VCaP (cell line): ENCODE data around the gene ESPL1.
A peak's percentile ranks its signal among the peaks of the same experiment; 100 is the strongest.

Source experiments
- H3K27ac ChIP-seq: fragments of 450-650 bp; 2 replicates; pipeline ENCODE4 v1.5.1; 2017
- CTCF ChIP-seq: fragments of 450-650 bp; conservative IDR thresholded peaks from 2 replicates; pipeline ENCODE4 v1.5.1; 2017; ENCODE audit warnings: mild to moderate bottlenecking, moderate library complexity

The ESPL1 gene

DNA sequence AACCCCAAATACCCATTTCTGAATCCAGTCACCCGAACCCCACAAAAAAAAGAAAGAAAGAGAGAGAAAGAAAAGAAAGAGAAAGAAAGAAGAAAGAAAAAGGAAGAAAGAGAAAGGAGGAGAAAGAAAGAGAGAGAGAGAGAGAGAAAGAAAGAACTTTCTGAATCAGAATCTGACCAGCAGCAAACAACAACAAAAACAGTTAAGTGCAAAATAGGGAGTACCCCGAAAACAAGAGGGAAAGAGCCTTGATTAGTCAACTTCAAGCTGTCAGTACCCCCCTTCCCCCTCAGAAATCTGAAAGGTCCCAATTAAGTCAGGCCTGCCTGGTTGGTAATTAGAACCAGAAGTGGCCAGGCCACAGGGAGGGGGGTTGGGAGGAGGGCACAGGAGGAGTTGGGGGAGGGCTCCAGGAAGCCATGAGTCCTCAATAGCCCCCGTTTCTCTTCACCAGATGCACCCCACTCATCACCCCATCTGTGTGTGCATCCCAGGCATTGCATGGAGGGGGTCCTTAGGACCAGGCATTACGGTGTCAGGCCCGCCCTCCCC lies 45.9 kb upstream of the ESPL1 start:
- H3K27ac ChIP-seq: peak overlapping the region; percentile 94
- TF ChIP-seq CTCF: no peak

DNA sequence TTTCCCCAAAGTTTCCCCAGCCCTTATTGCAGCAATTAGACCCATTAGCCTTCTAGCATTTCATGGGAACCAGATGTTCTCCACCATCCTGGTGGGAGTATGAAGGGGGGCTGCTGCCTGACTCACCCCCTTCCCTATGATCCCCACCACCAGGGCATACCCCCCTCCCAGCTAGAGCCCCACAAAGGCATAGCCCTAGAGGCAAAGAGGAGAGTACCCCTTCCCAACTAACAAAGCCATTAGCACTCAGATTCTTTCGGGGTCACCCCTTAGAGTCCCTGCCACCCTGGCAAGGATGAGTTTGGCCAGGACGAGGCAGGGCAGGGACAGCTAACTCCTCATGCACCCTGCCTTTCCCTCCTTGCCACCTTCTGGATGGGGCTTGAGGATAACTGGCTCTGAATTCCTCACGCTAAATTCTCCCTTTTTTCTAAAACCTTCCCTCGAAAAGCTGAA lies 45.3 kb upstream of the ESPL1 start:
- H3K27ac ChIP-seq: peak overlapping the region; percentile 94
- TF ChIP-seq CTCF: no peak

DNA sequence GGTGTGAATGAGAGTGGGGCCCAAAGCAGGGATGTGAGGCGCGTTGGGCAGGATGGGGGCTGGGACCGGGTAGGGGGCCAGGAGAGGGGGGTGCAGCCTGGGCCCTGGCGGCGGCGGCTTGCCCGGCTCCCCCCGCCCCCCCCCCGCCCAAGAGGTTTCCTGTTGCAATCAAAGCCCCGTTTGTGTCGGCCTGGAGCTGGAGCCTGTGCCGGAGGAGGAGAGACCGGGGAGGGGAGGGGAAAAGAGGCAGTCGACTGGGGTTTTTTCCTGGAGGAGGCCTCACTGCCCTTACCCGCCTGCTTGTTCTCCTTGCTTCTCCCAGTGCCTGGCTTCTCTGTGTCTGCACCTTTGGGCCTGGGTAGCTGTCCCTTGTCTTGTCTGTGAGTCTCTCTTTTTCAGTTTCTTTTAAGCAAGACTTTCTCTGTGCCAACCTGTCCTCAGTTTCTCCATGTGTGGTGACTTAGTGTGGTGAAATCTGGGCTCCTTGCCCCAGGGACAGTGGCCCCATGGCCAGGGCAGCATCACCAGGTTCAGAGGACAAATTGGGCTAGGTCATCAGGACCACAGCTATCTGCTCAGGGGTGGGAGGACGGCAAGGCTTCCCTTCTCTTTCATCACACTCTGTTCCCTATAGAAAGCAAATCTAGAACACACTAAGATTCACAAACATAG lies 44.6 kb upstream of the ESPL1 start:
- H3K27ac ChIP-seq: no peak overlapping the region
- no peak for TF ChIP-seq CTCF

DNA sequence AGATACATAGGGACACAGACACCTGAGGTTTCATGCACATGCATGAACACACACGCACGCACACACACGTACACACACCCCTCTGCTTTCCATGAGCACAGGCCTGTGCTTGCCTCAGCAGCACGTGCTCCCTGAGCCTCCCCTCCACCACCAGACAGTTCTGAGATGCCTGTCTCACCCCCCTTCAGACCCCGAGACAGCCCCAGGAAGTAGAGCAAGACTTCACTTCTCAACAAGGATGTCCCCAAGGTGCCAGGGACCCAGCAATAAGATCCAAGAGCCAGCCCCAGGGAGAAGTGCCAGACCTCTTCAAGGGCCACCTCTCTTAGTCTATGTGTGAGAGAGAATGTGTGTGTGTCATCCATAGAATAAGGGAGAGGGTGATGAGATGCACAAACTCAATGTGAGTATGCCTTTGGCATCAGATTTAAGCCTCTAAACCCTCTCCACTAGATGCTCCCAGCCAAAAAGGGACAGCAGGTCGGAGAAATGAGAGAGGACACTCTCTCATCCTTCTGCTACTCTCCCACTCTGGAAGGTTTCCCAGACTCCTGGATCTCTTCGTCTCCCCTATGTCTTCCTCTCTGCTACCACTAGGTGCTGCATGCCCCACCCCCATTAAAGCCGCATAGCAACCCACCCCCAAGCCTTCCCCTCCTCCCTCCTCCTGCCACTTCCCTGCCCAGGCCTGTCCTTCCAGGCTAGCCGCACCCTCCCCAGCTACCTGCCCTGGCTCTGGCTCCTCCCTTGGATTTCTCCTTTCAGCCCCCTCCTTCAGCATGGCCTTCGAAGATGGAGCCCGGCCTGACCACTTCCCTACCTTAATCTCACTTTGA lies 43.8 kb upstream of the ESPL1 start:
- peak overlapping the region; percentile 35; the same call in 1 of the 2 replicates for H3K27ac ChIP-seq
- TF ChIP-seq CTCF: peak; percentile 38; the same call in 1 of the 2 replicates

GRCh38 chr12:53224897-53225634 lies 43.0 kb upstream of the ESPL1 start:
- H3K27ac ChIP-seq: peak overlapping the region; percentile 35; the same call in 1 of the 2 replicates
- no peak for TF ChIP-seq CTCF

- H3K27ac ChIP-seq: no peak overlapping the region; the same call in 1 of the 2 replicates
- no peak for TF ChIP-seq CTCF
These were observed 42.3 kb upstream of the ESPL1 start for GRCh38 chr12:53225635-53226424.
